ENCODE results near the gene ATP13A2. TPM values are rescaled to one million over a fixed set of nuclear protein-coding genes. Genes with fewer than 3 reads are reported as not detected.
"Not testable (repeated sequence)": the region's sequence is repeated elsewhere in the genome, so short reads cannot be mapped to it uniquely, and the experiment has no call there.

The ATP13A2 gene
- total RNA-seq, 8 experiments from 2014 or later: 32.2 to 80.0 (median 55.8) TPM

DNA sequence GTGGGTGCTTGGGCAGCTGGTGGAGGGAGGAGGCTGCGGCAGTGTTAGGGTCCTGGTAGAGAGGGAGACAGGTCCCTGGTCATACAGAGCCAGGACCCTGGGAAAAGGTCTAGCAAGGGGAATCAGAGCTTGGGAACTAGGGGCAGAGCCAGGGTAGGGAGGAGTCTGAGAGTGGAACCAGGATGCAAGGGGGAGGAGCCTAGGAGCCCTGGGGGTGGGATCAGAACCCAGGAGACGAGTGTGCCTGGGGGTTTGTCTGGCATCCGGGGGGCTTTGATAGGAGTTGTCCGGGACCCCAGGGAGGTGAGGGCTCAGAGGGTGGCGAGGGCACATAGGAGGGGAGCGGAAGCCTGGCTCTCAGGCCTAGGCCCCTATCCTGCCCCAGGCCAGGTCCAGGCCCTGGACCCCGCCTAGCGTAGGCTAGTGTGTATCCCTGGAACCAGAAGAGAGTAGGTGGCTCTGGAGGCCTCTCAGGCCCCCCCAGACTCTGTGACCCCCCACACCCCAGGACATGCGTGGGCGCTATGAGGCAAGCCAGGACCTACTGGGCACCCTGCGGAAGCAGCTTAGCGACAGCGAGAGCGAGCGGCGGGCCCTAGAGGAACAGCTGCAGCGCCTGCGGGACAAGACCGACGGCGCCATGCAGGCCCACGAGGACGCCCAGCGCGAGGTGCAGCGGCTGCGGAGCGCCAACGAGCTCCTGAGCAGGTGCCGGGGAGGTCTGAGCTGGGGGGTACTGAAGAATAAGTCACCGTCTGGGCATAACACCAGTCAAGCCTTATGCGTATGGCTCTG is 72.1 kb downstream of the ATP13A2 start:
- in situ Hi-C loops (cut with MboI; ENCODE audit: low pct_unique_long_range_greater_than_20kb in 2 of 9, low sequenced_read_pairs in 9 of 9, unreplicated experiment in 9 of 9); H3K4me3 ChIP-seq; H3K27ac ChIP-seq; H3K4me1 ChIP-seq (replicated peaks in 1 of 2): not testable (repeated sequence)
- ATAC-seq (replicated peaks in 6 of 8): peak; percentile 21 to 61 (median 46)
- WGBS, 10 experiments: 93 to 98% (median 97%) methylated on average over 11 to 24 of the region's 32 CpGs; no CpG with 5 or more reads in 3 of the 10 experiments

GRCh38 chr1:16938351-16939321 is 73.1 kb downstream of the ATP13A2 start:
- ATAC-seq (replicated peaks in 6 of 8): peak in 5 of 8 experiments; percentile 26 to 48 (median 39)
- in situ Hi-C loops (cut with MboI; ENCODE audit: low pct_unique_long_range_greater_than_20kb in 2 of 9, low sequenced_read_pairs in 9 of 9, unreplicated experiment in 9 of 9): no loop called here
- Histone ChIP-seq H3K4me1 (replicated peaks in 1 of 2) (no peaks in the 10 kb centered on the region), H3K27ac (no peak overlapping the region), H3K4me3 (no peak overlapping the region)
- WGBS, 10 experiments: 50 to 91% (median 85%) methylated on average over 1 to 19 of the region's 51 CpGs; no CpG with 5 or more reads in 4 of the 10 experiments

DNA sequence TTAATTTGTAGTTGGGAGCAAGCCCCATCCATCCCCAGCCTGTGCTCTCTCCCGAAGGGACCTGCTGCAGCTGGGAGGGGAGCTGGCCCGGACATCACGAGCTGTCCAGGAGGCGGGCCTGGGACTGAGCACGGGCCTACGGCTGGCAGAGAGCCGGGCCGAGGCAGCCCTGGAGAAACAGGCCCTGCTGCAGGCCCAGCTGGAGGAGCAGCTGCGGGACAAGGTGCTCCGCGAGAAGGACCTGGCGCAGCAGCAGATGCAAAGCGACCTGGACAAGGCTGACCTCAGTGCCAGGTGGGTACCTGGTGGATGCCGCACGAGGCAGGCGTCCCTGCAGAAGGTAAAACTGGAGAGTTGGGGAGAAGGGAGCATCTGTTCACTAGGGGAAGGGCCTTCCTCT is 75.1 kb downstream of the ATP13A2 start:
- 81 to 100% (median 94%) methylated on average over 1 to 12 of the region's 16 CpGs; no CpG with 5 or more reads in 3 of the 10 experiments for WGBS, 10 experiments
- in situ Hi-C loops (cut with MboI; ENCODE audit: low pct_unique_long_range_greater_than_20kb in 2 of 9, low sequenced_read_pairs in 9 of 9, unreplicated experiment in 9 of 9); H3K27ac ChIP-seq; H3K4me1 ChIP-seq (replicated peaks in 1 of 2); ATAC-seq (replicated peaks in 6 of 8); H3K4me3 ChIP-seq: not testable (repeated sequence)

Other genes starting within 250 kb of the ATP13A2 start
- over 10,000 TPM; 10,501 to 35,099 (median 17,750) TPM for gene RNU1-2, start 115.9 kb downstream of the ATP13A2 start, total RNA-seq
- 10 to 100 TPM; 10.3 to 30.4 (median 15.6) TPM for gene CROCC, start 90.0 kb downstream of the ATP13A2 start, total RNA-seq
- 100 to 1,000 TPM in 1 of 8 experiments, 10 to 100 TPM in 6, 1 to 10 TPM in 1; 8.8 to 144 (median 23.7) TPM for gene MFAP2, start 31.3 kb downstream of the ATP13A2 start, total RNA-seq
- gene SDHB, start 42.1 kb upstream of the ATP13A2 start, total RNA-seq: 100 to 1,000 TPM in 3 of 8 experiments, 10 to 100 TPM in 5; 75.1 to 161 (median 96.1) TPM
- gene PADI2, start 107.5 kb upstream of the ATP13A2 start, total RNA-seq: 1 to 10 TPM in 7 of 8 experiments, under 1 TPM in 1; 0.92 to 5.3 (median 2.0) TPM
- 1 to 10 TPM in 2 of 8 experiments, under 1 TPM in 5, not detected in 1; 0.05 to 1.1 (median 0.29) TPM for gene PADI1, start 193.2 kb upstream of the ATP13A2 start, total RNA-seq
- gene PADI3, start 237.2 kb upstream of the ATP13A2 start, total RNA-seq: under 1 TPM in 4 of 8 experiments, not detected in 4; 0.04 to 0.14 (median 0.12) TPM

All from motor neuron (in vitro differentiated cells).